Astrocyte (in vitro differentiated cells and primary cell): Measurements from ENCODE around the gene FXR2. TPM values are rescaled to one million over a fixed set of nuclear protein-coding genes. Genes with fewer than 3 reads are reported as not detected.

Experiments used
- DNase-seq: peaks from one replicate; pipeline ENCODE4 v3.0.0-alpha.2; 2010; ENCODE audit warnings: low read depth
- FAIRE-seq: peaks from 2 replicates; lab custom pipeline; 2011; peaks lifted over from hg19 to GRCh38; lab: Jason Lieb, UNC
- H2AFZ ChIP-seq: 2 replicates; pipeline ENCODE4 v1.6.0; 2012; ENCODE audit warnings: low read depth, low read length, inconsistent platforms
- H3K27ac ChIP-seq: 2 replicates; pipeline ENCODE4 v1.5.1; 2011; ENCODE audit warnings: low read depth, low read length, inconsistent platforms
- H3K27me3 ChIP-seq: 2 replicates; pipeline ENCODE4 v1.6.0; 2011; ENCODE audit warnings: low read length, inconsistent platforms; ENCODE audit not compliant: insufficient read depth
- H3K36me3 ChIP-seq: 2 replicates; pipeline ENCODE4 v1.5.1; 2011; ENCODE audit warnings: low read length, inconsistent platforms; ENCODE audit not compliant: insufficient read depth
- H3K4me1 ChIP-seq: 2 replicates; pipeline ENCODE4 v1.5.1; 2011; ENCODE audit warnings: low read length, inconsistent platforms; ENCODE audit not compliant: insufficient read depth
- H3K4me2 ChIP-seq: 2 replicates; pipeline ENCODE4 v1.6.0; 2012; ENCODE audit warnings: low read length, inconsistent platforms
- H3K4me3 ChIP-seq: 2 replicates; pipeline ENCODE4 v1.5.1; 2011; ENCODE audit warnings: low read depth, mild to moderate bottlenecking, low read length, inconsistent platforms; ENCODE audit not compliant: insufficient read depth
- H3K79me2 ChIP-seq: 2 replicates; pipeline ENCODE4 v1.6.0; 2012; ENCODE audit warnings: mild to moderate bottlenecking, low read length, inconsistent platforms; ENCODE audit not compliant: insufficient read depth
- H3K9ac ChIP-seq: 2 replicates; pipeline ENCODE4 v1.6.0; 2012; ENCODE audit warnings: mild to moderate bottlenecking, low read length, inconsistent platforms
- H3K9me3 ChIP-seq: 2 replicates; pipeline ENCODE4 v1.5.1; 2012; ENCODE audit warnings: low read depth, mild to moderate bottlenecking, low read length, inconsistent platforms; ENCODE audit not compliant: insufficient read depth
- H4K20me1 ChIP-seq: 2 replicates; pipeline ENCODE4 v1.6.0; 2012; ENCODE audit warnings: low read length, inconsistent platforms; ENCODE audit not compliant: insufficient read depth
- H3K27ac Mint-ChIP-seq: one replicate; pipeline ENCODE4 v1.8.0; 2021; ENCODE audit warnings: mild to moderate bottlenecking, mixed read lengths; ENCODE audit not compliant: unreplicated experiment
- H3K27me3 Mint-ChIP-seq: one replicate; pipeline ENCODE4 v1.8.0; 2021; ENCODE audit warnings: low read depth, mixed read lengths; ENCODE audit not compliant: unreplicated experiment
- H3K36me3 Mint-ChIP-seq: one replicate; pipeline ENCODE4 v1.8.0; 2021; ENCODE audit warnings: low read depth, mixed read lengths; ENCODE audit not compliant: unreplicated experiment
- H3K4me1 Mint-ChIP-seq: one replicate; pipeline ENCODE4 v1.8.0; 2021; ENCODE audit warnings: low read depth, mixed read lengths; ENCODE audit not compliant: unreplicated experiment
- H3K4me3 Mint-ChIP-seq: one replicate; pipeline ENCODE4 v1.8.0; 2021; ENCODE audit warnings: mild to moderate bottlenecking, moderate library complexity, mixed read lengths; ENCODE audit not compliant: unreplicated experiment
- H3K9me3 Mint-ChIP-seq: one replicate; pipeline ENCODE4 v1.8.0; 2021; ENCODE audit warnings: mild to moderate bottlenecking, mixed read lengths; ENCODE audit not compliant: unreplicated experiment
- EZH2 ChIP-seq: IDR thresholded peaks from 2 replicates; pipeline ENCODE4 v1.6.1; 2012; ENCODE audit warnings: mild to moderate bottlenecking, low read length, inconsistent platforms; ENCODE audit not compliant: insufficient read depth
- total RNA-seq: library from RNA; stranded (reverse); gene quantifications from 2 replicates; pipeline ENCODE4 v1.2.1, GENCODE V29; 2021
- TF ChIP-seq, protein P1 (sequence below): IDR thresholded peaks from 2 replicates; pipeline ENCODE4 v1.5.1; 2011; ENCODE audit warnings: low read depth, mild to moderate bottlenecking, inconsistent platforms, low read length, moderate library complexity; ENCODE audit not compliant: insufficient read depth

The FXR2 gene
- total RNA-seq, 1 donor from 2014 or later = 60.2 TPM

- H3K4me1 ChIP-seq = peaks cover 15% of the 10 kb centered on the region
- H4K20me1 ChIP-seq = peaks cover 41% of the 10 kb centered on the region
- H3K4me3 ChIP-seq = no peak overlapping the region
- no peaks in the 10 kb centered on the region for H3K27me3 ChIP-seq
- DNase-seq (no peak), FAIRE-seq (no peak)
- no peak overlapping the region for H3K27ac Mint-ChIP-seq
- no peak overlapping the region for H2AFZ ChIP-seq
- TF ChIP-seq EZH2 = no peak
- TF ChIP-seq, protein P1, sequence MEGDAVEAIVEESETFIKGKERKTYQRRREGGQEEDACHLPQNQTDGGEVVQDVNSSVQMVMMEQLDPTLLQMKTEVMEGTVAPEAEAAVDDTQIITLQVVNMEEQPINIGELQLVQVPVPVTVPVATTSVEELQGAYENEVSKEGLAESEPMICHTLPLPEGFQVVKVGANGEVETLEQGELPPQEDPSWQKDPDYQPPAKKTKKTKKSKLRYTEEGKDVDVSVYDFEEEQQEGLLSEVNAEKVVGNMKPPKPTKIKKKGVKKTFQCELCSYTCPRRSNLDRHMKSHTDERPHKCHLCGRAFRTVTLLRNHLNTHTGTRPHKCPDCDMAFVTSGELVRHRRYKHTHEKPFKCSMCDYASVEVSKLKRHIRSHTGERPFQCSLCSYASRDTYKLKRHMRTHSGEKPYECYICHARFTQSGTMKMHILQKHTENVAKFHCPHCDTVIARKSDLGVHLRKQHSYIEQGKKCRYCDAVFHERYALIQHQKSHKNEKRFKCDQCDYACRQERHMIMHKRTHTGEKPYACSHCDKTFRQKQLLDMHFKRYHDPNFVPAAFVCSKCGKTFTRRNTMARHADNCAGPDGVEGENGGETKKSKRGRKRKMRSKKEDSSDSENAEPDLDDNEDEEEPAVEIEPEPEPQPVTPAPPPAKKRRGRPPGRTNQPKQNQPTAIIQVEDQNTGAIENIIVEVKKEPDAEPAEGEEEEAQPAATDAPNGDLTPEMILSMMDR = no peak
- no peaks in the 10 kb centered on the region for H3K9me3 Mint-ChIP-seq
- H3K27me3 Mint-ChIP-seq = no peaks in the 10 kb centered on the region
- H3K9me3 ChIP-seq = no peaks in the 10 kb centered on the region
- H3K27ac ChIP-seq = no peak overlapping the region
- H3K36me3 Mint-ChIP-seq = peaks cover 31% of the 10 kb centered on the region
- peaks cover 76% of the 10 kb centered on the region for H3K79me2 ChIP-seq
- peak overlapping the region; percentile 50 for H3K4me3 Mint-ChIP-seq
- no peak overlapping the region for H3K4me2 ChIP-seq
- H3K4me1 Mint-ChIP-seq = peaks cover 14% of the 10 kb centered on the region
- peaks cover 48% of the 10 kb centered on the region for H3K36me3 ChIP-seq
- no peak overlapping the region for H3K9ac ChIP-seq
Observed at GRCh38 chr17:7570351-7570750, 44.3 kb downstream of the FXR2 start.

- peaks cover 48% of the 10 kb centered on the region for H3K36me3 ChIP-seq
- H3K4me2 ChIP-seq = no peak overlapping the region
- peaks cover 8% of the 10 kb centered on the region for H3K4me1 Mint-ChIP-seq
- no peak for TF ChIP-seq EZH2
- TF ChIP-seq, protein P1 = no peak
- H3K27me3 Mint-ChIP-seq = no peaks in the 10 kb centered on the region
- H3K79me2 ChIP-seq = peaks cover 76% of the 10 kb centered on the region
- H3K27ac ChIP-seq = no peak overlapping the region
- H2AFZ ChIP-seq = no peak overlapping the region
- no peak overlapping the region for H3K4me3 Mint-ChIP-seq
- no peak overlapping the region for H3K4me3 ChIP-seq
- H3K36me3 Mint-ChIP-seq = peaks cover 29% of the 10 kb centered on the region
- no peak overlapping the region for H3K9ac ChIP-seq
- H3K27ac Mint-ChIP-seq = no peak overlapping the region
- no peaks in the 10 kb centered on the region for H3K9me3 Mint-ChIP-seq
- no peak for DNase-seq
- H3K4me1 ChIP-seq = peaks cover 8% of the 10 kb centered on the region
- no peaks in the 10 kb centered on the region for H3K9me3 ChIP-seq
- H3K27me3 ChIP-seq = no peaks in the 10 kb centered on the region
- H4K20me1 ChIP-seq = peaks cover 41% of the 10 kb centered on the region
- no peak for FAIRE-seq
Observed at GRCh38 chr17:7569571-7569970, 45.1 kb downstream of the FXR2 start.

DNA sequence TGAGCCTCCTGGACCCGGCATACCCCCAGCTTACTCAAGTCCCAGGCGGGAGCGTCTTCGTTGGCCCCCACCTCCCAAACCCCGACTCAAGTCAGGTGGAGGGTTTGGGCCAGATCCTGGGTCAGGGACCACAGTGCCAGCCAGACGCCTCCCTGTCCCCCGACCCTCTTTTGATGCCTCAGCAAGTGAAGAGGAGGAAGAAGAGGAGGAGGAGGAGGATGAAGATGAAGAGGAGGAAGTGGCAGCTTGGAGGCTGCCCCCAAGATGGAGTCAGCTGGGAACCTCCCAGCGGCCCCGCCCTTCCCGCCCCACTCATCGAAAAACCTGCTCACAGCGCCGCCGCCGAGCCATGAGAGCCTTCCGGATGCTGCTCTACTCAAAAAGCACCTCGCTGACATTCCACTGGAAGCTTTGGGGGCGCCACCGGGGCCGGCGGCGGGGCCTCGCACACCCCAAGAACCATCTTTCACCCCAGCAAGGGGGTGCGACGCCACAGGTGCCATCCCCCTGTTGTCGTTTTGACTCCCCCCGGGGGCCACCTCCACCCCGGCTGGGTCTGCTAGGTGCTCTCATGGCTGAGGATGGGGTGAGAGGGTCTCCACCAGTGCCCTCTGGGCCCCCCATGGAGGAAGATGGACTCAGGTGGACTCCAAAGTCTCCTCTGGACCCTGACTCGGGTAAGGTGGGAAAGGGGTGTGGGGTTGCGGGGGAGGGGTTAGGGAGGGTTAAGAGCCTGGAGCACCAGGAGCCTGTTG lies 51.4 kb downstream of the FXR2 start:
- peaks cover 24% of the 10 kb centered on the region for H4K20me1 ChIP-seq
- FAIRE-seq (no peak), DNase-seq (no peak)
- peak overlapping the region; percentile 88 for H3K9ac ChIP-seq
- Mint-ChIP-seq H3K9me3 (no peaks in the 10 kb centered on the region), H3K36me3 (peaks cover 12% of the 10 kb centered on the region), H3K27ac (peak overlapping the region; percentile 92), H3K4me3 (peak overlapping the region; percentile 97), H3K27me3 (no peaks in the 10 kb centered on the region), H3K4me1 (peaks cover 18% of the 10 kb centered on the region)
- H3K27ac ChIP-seq = no peak overlapping the region
- TF ChIP-seq EZH2 = no peak
- TF ChIP-seq, protein P1 = no peak
- H3K9me3 ChIP-seq = no peaks in the 10 kb centered on the region
- H3K4me3 ChIP-seq = peak overlapping the region; percentile 88
- no peak overlapping the region for H2AFZ ChIP-seq
- peaks cover 21% of the 10 kb centered on the region for H3K4me1 ChIP-seq
- peak overlapping the region; percentile 100 for H3K4me2 ChIP-seq
- no peaks in the 10 kb centered on the region for H3K27me3 ChIP-seq
- peaks cover 25% of the 10 kb centered on the region for H3K36me3 ChIP-seq
- H3K79me2 ChIP-seq = peaks cover 52% of the 10 kb centered on the region
